Thyroid gland (tissue), 4 donors: ENCODE measurements around the gene PPP1R12B.
"Not testable (repeated sequence)": the region's sequence is repeated elsewhere in the genome, so short reads cannot be mapped to it uniquely, and the experiment has no call there.

Source experiments
- POLR2A ChIP-seq, 2 donors: fragments of 450-650 bp; IDR thresholded peaks; one replicate each; pipeline ENCODE4 v1.6.1; 2017; ENCODE audit warnings: antibody characterized with exemption in 2 of 2, mild to moderate bottlenecking in 2 of 2, moderate library complexity in 1 of 2
- TF ChIP-seq, protein P1 (sequence below), 6 experiments: fragments of 200-600 bp in 3 of 6; fragments of 450-650 bp in 3 of 6; sonication (generic) in 3 of 6; IDR thresholded peaks; one replicate each; pipeline ENCODE4 v1.5.1; 2016 to 2019; ENCODE audit warnings: antibody characterized with exemption in 6 of 6, mild to moderate bottlenecking in 2 of 6, inconsistent platforms in 1 of 6, moderate library complexity in 1 of 6

DNA sequence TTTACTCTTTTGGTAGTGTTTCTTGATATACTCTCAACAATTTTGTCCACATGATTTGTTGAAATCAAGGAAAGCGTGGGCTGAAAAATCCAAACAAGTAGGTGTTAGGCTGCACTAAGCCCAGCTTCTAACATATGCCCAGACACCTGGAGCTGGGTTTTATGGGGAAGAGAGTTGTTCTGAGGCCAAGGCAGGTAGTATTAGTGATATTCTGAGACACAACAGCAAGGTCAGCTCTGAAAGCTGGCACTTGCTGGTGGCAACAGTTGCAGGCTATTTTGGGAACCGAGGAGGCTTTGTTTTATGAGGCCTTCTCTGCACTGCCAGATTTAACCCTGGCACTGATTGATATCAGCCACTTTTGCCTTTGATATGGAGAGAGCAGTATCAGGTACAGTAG lies 61.8 kb downstream of the PPP1R12B start:
- TF ChIP-seq, protein P1, sequence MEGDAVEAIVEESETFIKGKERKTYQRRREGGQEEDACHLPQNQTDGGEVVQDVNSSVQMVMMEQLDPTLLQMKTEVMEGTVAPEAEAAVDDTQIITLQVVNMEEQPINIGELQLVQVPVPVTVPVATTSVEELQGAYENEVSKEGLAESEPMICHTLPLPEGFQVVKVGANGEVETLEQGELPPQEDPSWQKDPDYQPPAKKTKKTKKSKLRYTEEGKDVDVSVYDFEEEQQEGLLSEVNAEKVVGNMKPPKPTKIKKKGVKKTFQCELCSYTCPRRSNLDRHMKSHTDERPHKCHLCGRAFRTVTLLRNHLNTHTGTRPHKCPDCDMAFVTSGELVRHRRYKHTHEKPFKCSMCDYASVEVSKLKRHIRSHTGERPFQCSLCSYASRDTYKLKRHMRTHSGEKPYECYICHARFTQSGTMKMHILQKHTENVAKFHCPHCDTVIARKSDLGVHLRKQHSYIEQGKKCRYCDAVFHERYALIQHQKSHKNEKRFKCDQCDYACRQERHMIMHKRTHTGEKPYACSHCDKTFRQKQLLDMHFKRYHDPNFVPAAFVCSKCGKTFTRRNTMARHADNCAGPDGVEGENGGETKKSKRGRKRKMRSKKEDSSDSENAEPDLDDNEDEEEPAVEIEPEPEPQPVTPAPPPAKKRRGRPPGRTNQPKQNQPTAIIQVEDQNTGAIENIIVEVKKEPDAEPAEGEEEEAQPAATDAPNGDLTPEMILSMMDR (IDR thresholded peaks at IDR 0.05): not testable (repeated sequence)
- not testable (repeated sequence) for TF ChIP-seq POLR2A (IDR thresholded peaks at IDR 0.05)
